ENCODE results near the gene LDLRAD4. TPM values are rescaled to one million over a fixed set of nuclear protein-coding genes. Genes with fewer than 3 reads are reported as not detected.

LDLRAD4 gene
- total RNA-seq, 2 donors from 2014 or later: 11.7 to 17.0 TPM

GRCh38 chr18:13242797-13243196 lies 24.2 kb downstream of the LDLRAD4 start:
- Histone ChIP-seq H3K36me3 (no peaks in the 10 kb centered on the region), H3K27ac (no peak overlapping the region), H3K9me3 (no peaks in the 10 kb centered on the region), H3K4me1 (no peaks in the 10 kb centered on the region), H3K9ac (ENCODE audit: low read depth in 2 of 2, low read length in 2 of 2) (no peak overlapping the region), H3K27me3 (no peaks in the 10 kb centered on the region), H3K4me3 (no peak overlapping the region)
- DNase-seq: no peak
- intact Hi-C loops (cut with DNase I): no loop called here
- no peak for TF ChIP-seq CTCF (IDR thresholded peaks at IDR 0.05)

GRCh38 chr18:13243363-13243762 lies 24.8 kb downstream of the LDLRAD4 start:
- no peak for DNase-seq
- no peaks in the 10 kb centered on the region for H3K27me3 ChIP-seq
- H3K9ac ChIP-seq (ENCODE audit: low read depth in 2 of 2, low read length in 2 of 2): no peak overlapping the region
- no peaks in the 10 kb centered on the region for H3K9me3 ChIP-seq
- no peak overlapping the region for H3K27ac ChIP-seq
- H3K36me3 ChIP-seq: no peaks in the 10 kb centered on the region
- intact Hi-C loops (cut with DNase I): no loop called here
- no peak for TF ChIP-seq CTCF (IDR thresholded peaks at IDR 0.05)
- no peaks in the 10 kb centered on the region for H3K4me1 ChIP-seq
- H3K4me3 ChIP-seq: no peak overlapping the region

- no peaks in the 10 kb centered on the region for H3K4me1 ChIP-seq
- no peak overlapping the region for H3K27ac ChIP-seq
- TF ChIP-seq CTCF (IDR thresholded peaks at IDR 0.05): no peak
- no peaks in the 10 kb centered on the region for H3K36me3 ChIP-seq
- DNase-seq: no peak
- no peak overlapping the region for H3K9ac ChIP-seq (ENCODE audit: low read depth in 2 of 2, low read length in 2 of 2)
- no peak overlapping the region for H3K4me3 ChIP-seq
- intact Hi-C loops (cut with DNase I): no loop called here
- no peaks in the 10 kb centered on the region for H3K27me3 ChIP-seq
- H3K9me3 ChIP-seq: no peaks in the 10 kb centered on the region
These were observed 25.6 kb downstream of the LDLRAD4 start for GRCh38 chr18:13244135-13244534.

- no peaks in the 10 kb centered on the region for H3K36me3 ChIP-seq
- H3K9ac ChIP-seq (ENCODE audit: low read depth in 2 of 2, low read length in 2 of 2): no peak overlapping the region
- no peaks in the 10 kb centered on the region for H3K4me1 ChIP-seq
- intact Hi-C loops (cut with DNase I): no loop called here
- no peaks in the 10 kb centered on the region for H3K9me3 ChIP-seq
- no peak for TF ChIP-seq CTCF (IDR thresholded peaks at IDR 0.05)
- H3K4me3 ChIP-seq: no peak overlapping the region
- DNase-seq: no peak
- H3K27me3 ChIP-seq: no peaks in the 10 kb centered on the region
- no peak overlapping the region for H3K27ac ChIP-seq
These were observed 27.0 kb downstream of the LDLRAD4 start for GRCh38 chr18:13245481-13246000.

GRCh38 chr18:13246121-13246520 lies 27.6 kb downstream of the LDLRAD4 start:
- Histone ChIP-seq H3K27me3 (no peaks in the 10 kb centered on the region), H3K36me3 (no peaks in the 10 kb centered on the region), H3K9me3 (no peaks in the 10 kb centered on the region), H3K4me3 (no peak overlapping the region), H3K9ac (ENCODE audit: low read depth in 2 of 2, low read length in 2 of 2) (no peak overlapping the region), H3K27ac (no peak overlapping the region), H3K4me1 (no peaks in the 10 kb centered on the region)
- TF ChIP-seq CTCF (IDR thresholded peaks at IDR 0.05): no peak
- DNase-seq: no peak
- intact Hi-C loops (cut with DNase I): no loop called here
